Nephron (organoid): ENCODE results near the gene MAP4K1.
A peak's percentile ranks its signal among the peaks of the same experiment; 100 is the strongest.

ENCODE experiments used
- H3K27ac Mint-ChIP-seq, 3 experiments: 2 replicates each; pipeline ENCODE4 v1.8.0; 2020; ENCODE audit warnings: mixed read lengths in 3 of 3, mild to moderate bottlenecking in 2 of 3, moderate library complexity in 1 of 3
- H3K27me3 Mint-ChIP-seq: 2 replicates; pipeline ENCODE4 v1.8.0; 2021; ENCODE audit warnings: low read depth, mild to moderate bottlenecking, moderate library complexity, mixed read lengths
- H3K36me3 Mint-ChIP-seq: 2 replicates; pipeline ENCODE4 v1.8.0; 2020; ENCODE audit warnings: low read depth, mixed read lengths
- H3K4me1 Mint-ChIP-seq: 2 replicates; pipeline ENCODE4 v1.8.0; 2020; ENCODE audit warnings: mixed read lengths
- H3K4me3 Mint-ChIP-seq, 3 experiments: 2 replicates each; pipeline ENCODE4 v1.8.0; 2020; ENCODE audit warnings: mild to moderate bottlenecking in 3 of 3, mixed read lengths in 3 of 3, moderate library complexity in 2 of 3
- H3K9me3 Mint-ChIP-seq: 2 replicates; pipeline ENCODE4 v1.8.0; 2020; ENCODE audit warnings: mixed read lengths
- TF ChIP-seq, protein P1 (sequence below), 3 experiments: fragments of 200-600 bp; sonication (generic); IDR thresholded peaks; one replicate each; pipeline ENCODE4 v1.5.0; 2021; ENCODE audit warnings: antibody characterized with exemption in 3 of 3; ENCODE audit not compliant: unreplicated experiment in 3 of 3

Gene MAP4K1

DNA sequence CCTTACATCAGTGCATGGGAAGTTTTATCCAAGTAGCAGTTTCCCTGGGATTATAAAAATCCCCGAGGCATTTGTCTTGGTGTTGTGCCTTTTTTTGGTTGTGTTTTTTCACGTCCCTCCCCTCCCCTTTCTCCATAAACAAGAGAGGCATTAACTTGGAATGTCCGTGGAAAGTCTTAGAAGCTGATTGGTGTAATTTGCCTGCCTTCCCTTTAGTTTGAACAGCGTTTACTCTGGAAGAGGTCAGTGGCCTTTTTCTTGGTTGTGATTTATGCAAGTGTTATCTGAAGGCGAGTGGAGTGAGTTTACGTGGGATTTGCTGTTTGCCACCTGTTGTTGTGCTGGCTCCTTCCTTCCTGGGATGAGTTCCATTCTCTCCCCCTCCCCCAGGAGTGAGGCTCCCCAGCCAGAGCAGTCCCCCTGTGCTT is 36.9 kb upstream of the MAP4K1 start:
- Mint-ChIP-seq H3K4me3 (peak overlapping the region; percentile 26 to 66 (median 34)), H3K36me3 (peaks cover 16% of the 10 kb centered on the region), H3K9me3 (no peaks in the 10 kb centered on the region), H3K4me1 (peaks cover 94% of the 10 kb centered on the region), H3K27me3 (no peaks in the 10 kb centered on the region), H3K27ac (peak overlapping the region; percentile 90 to 98 (median 93))
- TF ChIP-seq, protein P1, sequence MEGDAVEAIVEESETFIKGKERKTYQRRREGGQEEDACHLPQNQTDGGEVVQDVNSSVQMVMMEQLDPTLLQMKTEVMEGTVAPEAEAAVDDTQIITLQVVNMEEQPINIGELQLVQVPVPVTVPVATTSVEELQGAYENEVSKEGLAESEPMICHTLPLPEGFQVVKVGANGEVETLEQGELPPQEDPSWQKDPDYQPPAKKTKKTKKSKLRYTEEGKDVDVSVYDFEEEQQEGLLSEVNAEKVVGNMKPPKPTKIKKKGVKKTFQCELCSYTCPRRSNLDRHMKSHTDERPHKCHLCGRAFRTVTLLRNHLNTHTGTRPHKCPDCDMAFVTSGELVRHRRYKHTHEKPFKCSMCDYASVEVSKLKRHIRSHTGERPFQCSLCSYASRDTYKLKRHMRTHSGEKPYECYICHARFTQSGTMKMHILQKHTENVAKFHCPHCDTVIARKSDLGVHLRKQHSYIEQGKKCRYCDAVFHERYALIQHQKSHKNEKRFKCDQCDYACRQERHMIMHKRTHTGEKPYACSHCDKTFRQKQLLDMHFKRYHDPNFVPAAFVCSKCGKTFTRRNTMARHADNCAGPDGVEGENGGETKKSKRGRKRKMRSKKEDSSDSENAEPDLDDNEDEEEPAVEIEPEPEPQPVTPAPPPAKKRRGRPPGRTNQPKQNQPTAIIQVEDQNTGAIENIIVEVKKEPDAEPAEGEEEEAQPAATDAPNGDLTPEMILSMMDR (IDR thresholded peaks at IDR 0.05; ENCODE audit: unreplicated experiment in 3 of 3) = no peak

DNA sequence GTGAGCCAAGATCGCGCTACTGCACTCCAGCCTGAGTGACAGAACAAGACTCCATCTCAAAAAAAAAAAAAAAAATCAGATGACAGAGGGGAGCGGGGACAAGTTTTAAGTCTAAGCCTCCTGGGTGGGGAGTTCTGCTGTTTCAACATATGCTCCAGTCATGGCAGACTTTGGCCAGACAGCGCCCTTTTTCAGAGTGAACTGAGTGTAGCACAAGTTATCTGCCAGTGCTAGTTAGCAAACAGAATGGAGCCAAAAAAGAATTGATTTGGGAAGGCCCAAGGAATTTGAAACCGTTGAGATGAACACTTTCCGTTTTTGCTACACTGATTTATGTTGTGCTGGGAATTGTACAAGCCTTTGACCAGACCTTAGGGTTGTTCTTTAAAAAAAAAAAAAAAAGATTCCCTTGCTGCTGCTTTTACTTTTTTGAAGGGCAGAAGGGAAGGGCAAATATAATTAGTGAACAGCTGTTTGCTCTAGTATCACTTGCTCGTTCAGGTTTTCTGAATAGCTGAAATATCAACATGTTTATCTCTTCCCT is 35.3 kb upstream of the MAP4K1 start:
- H3K27ac Mint-ChIP-seq = peak overlapping the region; percentile 90 to 98 (median 95)
- H3K4me1 Mint-ChIP-seq = peaks cover 89% of the 10 kb centered on the region
- H3K36me3 Mint-ChIP-seq = peaks cover 13% of the 10 kb centered on the region
- peak overlapping the region; percentile 33 to 97 (median 75) for H3K4me3 Mint-ChIP-seq
- H3K9me3 Mint-ChIP-seq = no peaks in the 10 kb centered on the region
- TF ChIP-seq, protein P1 (IDR thresholded peaks at IDR 0.05; ENCODE audit: unreplicated experiment in 3 of 3) = no peak
- no peaks in the 10 kb centered on the region for H3K27me3 Mint-ChIP-seq

DNA sequence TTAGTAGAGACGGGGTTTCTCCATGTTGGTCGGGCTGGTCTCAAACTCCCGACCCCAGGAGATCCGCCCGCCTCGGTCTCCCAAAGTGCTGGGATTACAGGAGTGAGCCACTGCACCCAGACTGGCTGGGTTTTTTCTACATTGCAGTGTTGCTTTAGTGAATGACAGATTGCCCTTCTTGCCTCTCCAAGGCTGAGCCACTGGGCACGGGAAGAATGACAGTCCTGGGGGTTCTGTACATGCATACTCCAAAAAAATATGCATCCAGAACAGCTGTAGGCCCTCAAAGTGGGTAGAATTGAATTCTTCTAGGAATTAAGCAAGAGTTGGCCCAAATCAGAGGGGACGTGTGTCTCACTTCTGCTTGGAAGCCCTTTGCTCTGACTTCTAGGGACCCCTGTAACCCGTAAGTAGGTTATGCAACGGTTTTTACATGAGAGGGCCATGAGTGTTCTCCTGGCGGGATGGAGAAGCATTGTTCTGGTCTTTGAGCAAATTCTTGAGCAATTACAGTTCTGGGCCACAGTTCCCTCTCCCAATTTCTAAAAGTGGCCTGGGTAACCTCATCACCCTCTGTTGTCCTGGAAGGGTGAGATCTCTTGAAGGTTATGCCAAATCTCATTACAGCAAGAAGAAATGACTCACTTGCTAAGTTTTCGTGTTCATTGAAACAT is 33.3 kb upstream of the MAP4K1 start:
- Mint-ChIP-seq H3K36me3 (no peaks in the 10 kb centered on the region), H3K9me3 (no peaks in the 10 kb centered on the region), H3K4me1 (peaks cover 70% of the 10 kb centered on the region), H3K27me3 (no peaks in the 10 kb centered on the region), H3K27ac (peak overlapping the region; percentile 90 to 98 (median 95)), H3K4me3 (peak overlapping the region; percentile 96 to 98 (median 97))
- TF ChIP-seq, protein P1 (IDR thresholded peaks at IDR 0.05; ENCODE audit: unreplicated experiment in 3 of 3) = no peak

DNA sequence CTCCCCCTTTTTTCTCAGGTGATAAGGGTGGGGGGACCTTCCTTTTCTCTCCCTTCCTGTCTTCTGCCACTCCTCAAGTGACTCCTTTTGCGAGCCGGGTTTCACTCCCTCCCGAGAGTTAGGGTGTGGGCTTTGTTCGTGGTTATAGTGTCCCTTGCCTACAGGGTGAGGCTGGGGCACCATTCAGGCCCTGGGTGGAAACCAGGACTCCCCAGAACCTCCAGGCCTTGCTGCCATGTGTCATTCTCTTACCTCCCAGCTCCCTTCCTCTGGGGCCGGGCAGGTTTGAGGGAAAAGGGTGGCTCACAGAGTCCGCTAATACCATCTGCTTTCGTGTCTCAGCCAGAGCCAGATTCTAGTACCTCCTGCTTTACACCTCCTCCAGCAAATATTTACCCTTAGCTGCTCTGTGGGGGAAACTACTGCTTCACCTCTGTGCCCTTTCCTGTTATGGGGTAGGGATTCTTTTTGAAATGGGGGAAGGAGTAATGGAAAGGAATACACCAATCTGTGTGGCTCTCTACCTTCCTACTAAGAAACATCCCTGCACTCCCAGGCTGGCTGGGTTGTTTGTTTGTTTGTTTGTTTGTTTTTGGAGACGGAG is 32.5 kb upstream of the MAP4K1 start:
- TF ChIP-seq, protein P1 (IDR thresholded peaks at IDR 0.05; ENCODE audit: unreplicated experiment in 3 of 3) = no peak
- H3K27me3 Mint-ChIP-seq = no peaks in the 10 kb centered on the region
- no peaks in the 10 kb centered on the region for H3K9me3 Mint-ChIP-seq
- peak overlapping the region; percentile 93 to 98 (median 95) for H3K27ac Mint-ChIP-seq
- H3K36me3 Mint-ChIP-seq = no peaks in the 10 kb centered on the region
- H3K4me1 Mint-ChIP-seq = peaks cover 63% of the 10 kb centered on the region
- H3K4me3 Mint-ChIP-seq = peak overlapping the region; percentile 96 to 98 (median 97)

DNA sequence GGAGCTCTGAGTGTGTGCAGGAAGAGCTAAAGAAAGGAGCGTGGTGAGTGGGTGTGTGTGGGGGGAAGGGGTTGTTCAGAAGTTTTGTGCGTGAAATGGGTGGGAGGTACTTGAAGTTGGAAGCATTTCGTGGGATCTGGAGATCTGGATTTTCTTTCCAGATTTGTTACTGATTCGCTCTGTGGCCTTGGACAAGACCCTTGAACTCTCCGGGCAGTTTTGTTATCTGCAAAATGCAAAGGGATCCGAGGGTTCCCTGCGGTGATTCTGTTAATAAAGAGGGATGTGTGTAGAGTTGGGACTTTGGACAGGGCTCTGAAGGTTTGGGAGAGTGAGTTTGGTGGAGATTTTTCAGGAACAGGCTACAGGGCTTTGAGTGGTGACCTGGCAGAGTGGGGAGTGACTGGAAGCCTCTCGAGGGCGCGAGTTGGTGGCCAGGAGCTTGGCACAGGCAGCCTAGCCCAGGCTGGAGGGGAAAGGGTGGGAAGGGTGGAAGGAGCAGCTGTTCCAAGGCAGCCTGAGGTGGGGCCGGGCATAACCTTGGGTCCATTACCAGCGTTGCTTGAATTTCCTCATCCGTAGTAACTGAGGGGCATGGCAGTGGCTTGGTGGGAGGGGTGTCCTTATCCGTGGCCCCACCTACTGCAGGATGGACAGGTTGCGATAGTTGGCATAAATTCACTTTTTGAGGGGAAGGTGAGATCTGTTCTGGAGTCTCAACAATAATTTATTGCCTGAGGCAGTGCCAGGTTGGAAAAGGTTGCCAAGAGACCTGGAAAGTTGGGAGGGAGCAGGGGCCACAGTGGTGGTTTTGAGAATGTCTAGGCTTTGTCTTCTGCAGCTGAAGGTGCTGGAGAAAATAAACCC is 31.8 kb upstream of the MAP4K1 start:
- Mint-ChIP-seq H3K27me3 (no peaks in the 10 kb centered on the region), H3K36me3 (no peaks in the 10 kb centered on the region), H3K27ac (peak overlapping the region; percentile 93 to 98 (median 95)), H3K4me1 (peaks cover 55% of the 10 kb centered on the region), H3K4me3 (peak overlapping the region; percentile 96 to 98 (median 97)), H3K9me3 (no peaks in the 10 kb centered on the region)
- TF ChIP-seq, protein P1 (IDR thresholded peaks at IDR 0.05; ENCODE audit: unreplicated experiment in 3 of 3) = no peak
